ENCODE results near the gene HAO2.

HAO2 gene

DNA sequence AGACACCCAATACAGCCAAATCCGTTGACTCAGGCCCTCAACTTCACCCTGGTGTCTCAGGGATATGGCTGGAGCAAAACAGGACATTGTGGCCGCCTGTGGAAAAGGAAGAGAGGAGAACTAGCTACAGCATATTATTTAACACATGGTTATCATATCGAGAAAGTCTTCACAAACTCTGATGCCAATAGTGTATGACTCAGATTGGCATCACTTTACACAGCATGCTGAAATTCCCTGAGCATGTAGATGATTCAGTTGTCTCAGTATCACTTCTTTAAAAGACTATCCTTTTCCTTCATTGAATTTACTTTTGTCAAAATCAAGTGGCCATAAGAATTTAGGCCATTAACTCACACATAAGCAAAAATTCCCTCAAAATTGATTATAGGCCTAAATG lies 66.5 kb downstream of the HAO2 start:
- FAIRE-seq: no peak
- DNase-seq (ENCODE audit: insufficient read length, low spot score): no peak
- no peak for TF ChIP-seq POLR2AphosphoS5 (IDR thresholded peaks at IDR 0.05; ENCODE audit: low read depth, low read length)
- no peak for TF ChIP-seq POU2F2 (IDR thresholded peaks at IDR 0.05; ENCODE audit: low read depth, low read length)
- TF ChIP-seq POLR2A (IDR thresholded peaks at IDR 0.05; ENCODE audit: low read depth, low read length): no peak
- TF ChIP-seq SPI1 (IDR thresholded peaks at IDR 0.05; ENCODE audit: low read depth, low read length): no peak
- no peak for TF ChIP-seq TAF1 (IDR thresholded peaks at IDR 0.05; ENCODE audit: low read depth, low read length)
- TF ChIP-seq PAX5 (IDR thresholded peaks at IDR 0.05; ENCODE audit: insufficient read depth, low read length, severe bottlenecking): no peak

DNA sequence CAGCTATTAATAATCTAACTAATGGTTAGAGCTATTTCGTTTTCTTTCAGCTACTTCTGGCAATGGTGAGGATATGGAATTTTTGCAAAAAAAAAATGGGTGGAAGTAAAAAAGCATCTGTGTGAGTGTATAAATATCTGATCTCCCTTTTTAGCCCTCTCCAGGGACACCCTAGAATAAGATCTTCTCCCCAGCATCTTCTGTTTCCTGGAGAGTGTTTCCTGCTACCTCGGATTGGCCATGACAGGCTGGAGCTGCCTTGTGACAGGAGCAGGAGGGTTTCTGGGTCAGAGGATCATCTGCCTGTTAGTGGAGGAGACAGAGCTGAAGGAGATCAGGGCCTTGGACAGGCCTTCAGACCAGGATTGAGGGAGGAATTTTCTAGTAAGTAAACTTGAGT lies 70.2 kb downstream of the HAO2 start:
- no peak for FAIRE-seq
- DNase-seq (ENCODE audit: insufficient read length, low spot score): no peak
- no peak for TF ChIP-seq TAF1 (IDR thresholded peaks at IDR 0.05; ENCODE audit: low read depth, low read length)
- no peak for TF ChIP-seq POLR2A (IDR thresholded peaks at IDR 0.05; ENCODE audit: low read depth, low read length)

DNA sequence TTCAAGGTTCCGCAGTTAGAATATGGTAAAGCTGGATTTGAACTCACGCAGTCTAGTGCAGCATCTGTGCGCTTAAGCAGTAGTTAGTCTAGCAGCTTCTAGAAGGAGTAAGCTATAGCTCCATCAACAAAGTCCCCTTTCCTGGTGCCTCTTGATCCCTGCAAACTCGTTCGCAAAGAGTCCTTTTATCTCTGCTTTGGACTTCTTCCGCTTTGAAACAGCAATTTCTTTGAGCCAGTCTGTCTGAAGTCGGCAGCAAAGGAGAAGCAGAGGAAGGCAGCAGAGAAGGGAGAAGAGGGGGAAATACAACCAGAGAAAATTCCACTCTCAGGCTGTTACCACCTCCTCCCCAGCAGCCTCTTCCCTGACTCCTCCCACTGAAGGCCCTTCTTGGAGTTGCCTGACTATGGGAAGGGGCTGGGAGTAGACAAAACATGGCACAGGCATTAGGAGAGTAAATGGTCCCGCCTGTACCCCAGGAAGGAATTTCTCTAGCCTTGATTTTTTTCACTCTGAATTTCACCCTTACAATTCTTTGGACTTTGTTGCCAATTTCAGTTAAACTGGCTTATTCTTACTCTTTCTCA lies 72.2 kb downstream of the HAO2 start:
- TF ChIP-seq TAF1 (IDR thresholded peaks at IDR 0.05; ENCODE audit: low read depth, low read length) (no peak), SPI1 (IDR thresholded peaks at IDR 0.05; ENCODE audit: low read depth, low read length) (no peak), PAX5 (IDR thresholded peaks at IDR 0.05; ENCODE audit: insufficient read depth, low read length, severe bottlenecking) (no peak), POLR2A (IDR thresholded peaks at IDR 0.05; ENCODE audit: low read depth, low read length) (no peak), POU2F2 (IDR thresholded peaks at IDR 0.05; ENCODE audit: low read depth, low read length) (no peak), POLR2AphosphoS5 (IDR thresholded peaks at IDR 0.05; ENCODE audit: low read depth, low read length) (no peak)
- no peak for DNase-seq (ENCODE audit: insufficient read length, low spot score)
- no peak for FAIRE-seq

DNA sequence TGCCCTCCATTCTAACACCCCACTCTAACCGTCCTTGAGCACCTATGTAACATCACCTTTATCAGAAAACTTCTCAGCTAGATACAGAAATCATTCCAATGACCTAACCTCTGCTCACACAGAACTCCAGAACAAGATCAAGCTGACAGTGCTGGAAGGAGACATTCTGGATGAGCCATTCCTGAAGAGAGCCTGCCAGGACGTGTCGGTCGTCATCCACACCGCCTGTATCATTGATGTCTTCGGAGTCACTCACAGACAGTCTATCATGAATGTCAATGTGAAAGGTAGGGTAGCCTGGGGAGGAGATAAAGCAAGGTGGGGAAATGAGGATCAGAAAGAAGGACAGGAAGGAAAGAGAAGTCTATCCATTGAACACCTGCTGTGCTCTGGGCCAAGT lies 74.2 kb downstream of the HAO2 start:
- no peak for TF ChIP-seq TAF1 (IDR thresholded peaks at IDR 0.05; ENCODE audit: low read depth, low read length)
- no peak for TF ChIP-seq SPI1 (IDR thresholded peaks at IDR 0.05; ENCODE audit: low read depth, low read length)
- TF ChIP-seq PAX5 (IDR thresholded peaks at IDR 0.05; ENCODE audit: insufficient read depth, low read length, severe bottlenecking): no peak
- no peak for TF ChIP-seq POLR2A (IDR thresholded peaks at IDR 0.05; ENCODE audit: low read depth, low read length)
- TF ChIP-seq POLR2AphosphoS5 (IDR thresholded peaks at IDR 0.05; ENCODE audit: low read depth, low read length): no peak
- no peak for TF ChIP-seq POU2F2 (IDR thresholded peaks at IDR 0.05; ENCODE audit: low read depth, low read length)
- DNase-seq (ENCODE audit: insufficient read length, low spot score) (no peak), FAIRE-seq (no peak)
